Lung (tissue), 12 donors: Measurements from ENCODE around the gene LLCFC1. TPM values are rescaled to one million over a fixed set of nuclear protein-coding genes. Genes with fewer than 3 reads are reported as not detected.

ENCODE experiments used
- ATAC-seq: fragments of 200-7000 bp; cut with Tn5 transposase; one replicate; pipeline ENCODE4 v1.9.1; 2020; ENCODE audit warnings: moderate number of reproducible peaks; ENCODE audit not compliant: insufficient read depth, low FRiP score
- DNase-seq, 3 donors: peaks; one replicate each; pipeline ENCODE4 v3.0.0-alpha.2; 2013 to 2017
- H3K27ac ChIP-seq, 2 donors: one replicate each; pipeline ENCODE4 v1.5.1; 2013; ENCODE audit warnings: mild to moderate bottlenecking in 2 of 2, moderate library complexity in 2 of 2, control low read depth in 1 of 2, inconsistent platforms in 1 of 2, low read depth in 1 of 2, low read length in 1 of 2
- H3K27me3 ChIP-seq, 3 donors: one replicate each; pipeline ENCODE4 v1.5.1; 2013; ENCODE audit warnings: low read length in 2 of 3; ENCODE audit not compliant: control insufficient read depth in 3 of 3, insufficient read depth in 3 of 3
- H3K36me3 ChIP-seq, 4 donors: one replicate each; pipeline ENCODE4 v1.5.1; 2013; ENCODE audit warnings: low read length in 4 of 4, mild to moderate bottlenecking in 1 of 4, moderate library complexity in 1 of 4; ENCODE audit not compliant: control insufficient read depth in 4 of 4, insufficient read depth in 4 of 4
- H3K4me1 ChIP-seq, 5 donors: one replicate each; pipeline ENCODE4 v1.5.1; 2013; ENCODE audit warnings: low read length in 5 of 5, mild to moderate bottlenecking in 2 of 5, moderate library complexity in 1 of 5; ENCODE audit not compliant: control insufficient read depth in 5 of 5, insufficient read depth in 5 of 5
- H3K4me3 ChIP-seq: one replicate; pipeline ENCODE4 v1.5.1; 2013; ENCODE audit warnings: mild to moderate bottlenecking, control low read depth, moderate library complexity
- H3K9ac ChIP-seq, 2 donors: one replicate each; pipeline ENCODE4 v1.5.1; 2013; ENCODE audit warnings: low read length in 2 of 2, control low read depth in 1 of 2; ENCODE audit not compliant: insufficient read depth in 1 of 2
- H3K9me3 ChIP-seq, 4 donors: one replicate each; pipeline ENCODE4 v1.5.1; 2013; ENCODE audit warnings: low read length in 3 of 4, mild to moderate bottlenecking in 1 of 4, moderate library complexity in 1 of 4; ENCODE audit not compliant: control insufficient read depth in 4 of 4, insufficient read depth in 3 of 4
- WGBS, 2 donors: extraction: QIAGEN DNeasy Blood & Tissue Kit; methylation state at CpG; one replicate each; pipeline ENCODE4 v1.1.7; 2013; 5-methylcytosine and 5-hydroxymethylcytosine counted together
- polyA plus RNA-seq, 2 donors: library from polyadenylated mRNA; stranded (reverse); fragments of 200-250 nt; gene quantifications; one replicate each; pipeline ENCODE4 v1.2.1, GENCODE V29; 2013
- total RNA-seq, 2 donors: library from RNA; depleted of rRNA in 1 of 2; stranded (reverse); fragments of >200 nt in 1 of 2; gene quantifications; one replicate each; pipeline ENCODE4 v1.2.1, GENCODE V29; 2014 to 2021
- TF ChIP-seq, protein P1 (sequence below): IDR thresholded peaks from 2 replicates; pipeline ENCODE4 v1.5.1; 2012; ENCODE audit warnings: mild to moderate bottlenecking; ENCODE audit errors: control extremely low read depth, extremely low read depth
- donor health status: control.
- donor health status: control.
- donor health status: Bipolar disorder and iron deficiency.
- donor health status: healthy.
- donor health status: DM: yes; HTN: yes; CAD: no.

LLCFC1 gene
- total and polyA plus RNA-seq, 4 donors: 0.22 to 0.70 TPM; not detected in 2

DNA sequence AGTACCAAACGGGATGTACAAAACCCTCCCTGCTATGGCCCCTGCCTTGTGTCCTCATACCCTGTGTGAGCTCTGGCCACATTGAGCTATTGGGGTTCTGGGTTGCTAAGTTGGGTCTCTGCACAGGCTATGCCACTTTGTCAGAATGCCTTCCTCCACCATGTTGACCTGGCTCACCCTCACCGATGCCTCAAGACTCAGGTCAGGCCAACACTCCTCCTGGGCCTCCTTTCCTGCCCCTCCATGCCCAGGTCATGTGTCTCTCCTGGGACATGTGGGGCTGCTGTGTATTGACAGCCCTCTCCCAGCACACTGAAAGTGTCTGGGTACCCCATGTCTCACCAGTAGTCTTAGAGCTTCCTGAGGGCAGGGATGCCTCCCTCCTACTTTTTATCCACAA is 20.4 kb upstream of the LLCFC1 start:
- no peak for ATAC-seq
- Histone ChIP-seq H3K4me1 (no peaks in the 10 kb centered on the region), H3K4me3 (no peak overlapping the region), H3K27me3 (no peaks in the 10 kb centered on the region), H3K9ac (no peak overlapping the region), H3K9me3 (no peaks in the 10 kb centered on the region), H3K27ac (no peak overlapping the region), H3K36me3 (no peaks in the 10 kb centered on the region)
- DNase-seq: no peak
- TF ChIP-seq, protein P1, sequence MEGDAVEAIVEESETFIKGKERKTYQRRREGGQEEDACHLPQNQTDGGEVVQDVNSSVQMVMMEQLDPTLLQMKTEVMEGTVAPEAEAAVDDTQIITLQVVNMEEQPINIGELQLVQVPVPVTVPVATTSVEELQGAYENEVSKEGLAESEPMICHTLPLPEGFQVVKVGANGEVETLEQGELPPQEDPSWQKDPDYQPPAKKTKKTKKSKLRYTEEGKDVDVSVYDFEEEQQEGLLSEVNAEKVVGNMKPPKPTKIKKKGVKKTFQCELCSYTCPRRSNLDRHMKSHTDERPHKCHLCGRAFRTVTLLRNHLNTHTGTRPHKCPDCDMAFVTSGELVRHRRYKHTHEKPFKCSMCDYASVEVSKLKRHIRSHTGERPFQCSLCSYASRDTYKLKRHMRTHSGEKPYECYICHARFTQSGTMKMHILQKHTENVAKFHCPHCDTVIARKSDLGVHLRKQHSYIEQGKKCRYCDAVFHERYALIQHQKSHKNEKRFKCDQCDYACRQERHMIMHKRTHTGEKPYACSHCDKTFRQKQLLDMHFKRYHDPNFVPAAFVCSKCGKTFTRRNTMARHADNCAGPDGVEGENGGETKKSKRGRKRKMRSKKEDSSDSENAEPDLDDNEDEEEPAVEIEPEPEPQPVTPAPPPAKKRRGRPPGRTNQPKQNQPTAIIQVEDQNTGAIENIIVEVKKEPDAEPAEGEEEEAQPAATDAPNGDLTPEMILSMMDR: no peak
- 86 to 90% methylated on average over 2 of the region's 2 CpGs for WGBS, 2 donors

DNA sequence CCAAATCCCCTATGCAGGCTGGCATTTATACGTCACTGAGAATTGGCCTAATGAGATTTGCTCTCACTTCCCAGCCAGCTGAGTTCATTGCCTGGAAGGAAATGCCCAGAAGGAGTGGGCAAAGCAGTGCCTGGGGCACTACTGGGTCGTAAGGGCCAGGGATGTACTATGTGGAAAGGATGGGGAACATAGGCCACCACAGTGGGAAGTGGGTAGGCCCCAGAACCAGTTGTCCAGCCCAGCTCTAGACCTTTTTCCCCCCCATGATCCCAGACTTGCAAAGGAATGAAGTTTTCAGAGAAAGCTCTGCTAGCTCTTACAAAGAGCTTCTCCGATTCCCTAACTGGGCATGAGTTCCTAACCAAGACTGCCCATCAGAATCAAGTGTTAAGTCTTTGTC is 19.6 kb upstream of the LLCFC1 start:
- TF ChIP-seq, protein P1: no peak
- no peak overlapping the region for H3K27ac ChIP-seq
- DNase-seq: no peak
- H3K27me3 ChIP-seq: no peaks in the 10 kb centered on the region
- H3K4me3 ChIP-seq: no peak overlapping the region
- H3K9ac ChIP-seq: no peak overlapping the region
- ATAC-seq: no peak
- no peaks in the 10 kb centered on the region for H3K9me3 ChIP-seq
- H3K4me1 ChIP-seq: no peaks in the 10 kb centered on the region
- H3K36me3 ChIP-seq: no peaks in the 10 kb centered on the region
- WGBS, 2 donors: 89 to 90% methylated on average over 3 of the region's 3 CpGs

DNA sequence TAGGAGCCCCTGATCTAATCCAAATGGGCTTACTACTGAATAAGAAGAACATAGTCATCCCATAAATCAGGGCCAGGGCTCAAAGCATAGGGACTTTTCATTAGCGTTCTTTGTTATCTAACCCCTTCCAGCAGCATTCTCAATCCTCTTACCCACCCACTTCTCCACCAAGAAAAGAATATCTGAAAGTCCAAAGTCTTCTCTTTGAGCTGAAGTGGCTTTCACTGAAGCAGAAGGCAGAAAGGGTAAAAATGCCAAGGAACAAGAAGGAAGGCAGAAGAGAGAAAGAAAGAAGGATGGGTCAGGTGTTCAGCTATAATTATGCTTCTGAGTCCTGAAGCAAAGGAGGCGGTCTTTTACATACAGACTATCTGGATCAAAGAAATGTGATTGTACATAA is 15.9 kb upstream of the LLCFC1 start:
- 48 to 67% methylated on average over 2 of the region's 2 CpGs for WGBS, 2 donors
- H3K27me3 ChIP-seq: no peaks in the 10 kb centered on the region
- TF ChIP-seq, protein P1: no peak
- DNase-seq (no peak), ATAC-seq (no peak)
- no peak overlapping the region for H3K4me3 ChIP-seq
- H3K27ac ChIP-seq: no peak overlapping the region
- H3K9me3 ChIP-seq: peaks cover 0 to 5% (median under 1%) of the 10 kb centered on the region in 4 donors
- no peaks in the 10 kb centered on the region for H3K4me1 ChIP-seq
- no peaks in the 10 kb centered on the region for H3K36me3 ChIP-seq
- H3K9ac ChIP-seq: no peak overlapping the region

DNA sequence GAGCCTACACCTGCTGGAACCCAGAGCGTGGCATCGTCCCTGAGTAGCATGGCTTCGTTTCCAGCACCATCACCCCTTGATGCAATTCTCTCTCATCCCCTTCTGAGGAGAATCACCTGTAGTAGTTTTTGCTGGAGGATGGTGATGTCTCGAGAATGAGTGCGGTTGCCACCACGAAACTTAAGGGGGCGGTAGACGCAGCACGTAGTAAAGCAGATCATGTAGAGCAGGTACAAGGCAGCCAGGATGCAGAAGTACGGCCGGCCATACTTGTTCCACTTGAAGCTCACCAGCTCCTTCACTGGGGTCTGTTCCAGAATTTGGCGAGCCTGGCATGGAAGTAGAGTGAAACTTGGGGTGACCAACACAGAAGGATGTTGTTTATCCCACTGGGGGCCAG is 13.9 kb upstream of the LLCFC1 start:
- H3K27me3 ChIP-seq: no peaks in the 10 kb centered on the region
- H3K36me3 ChIP-seq: no peaks in the 10 kb centered on the region
- TF ChIP-seq, protein P1: no peak
- no peak overlapping the region for H3K4me3 ChIP-seq
- WGBS, 2 donors: 81 to 84% methylated on average over 12 of the region's 12 CpGs
- no peak overlapping the region for H3K9ac ChIP-seq
- peaks cover 0 to 5% (median 1%) of the 10 kb centered on the region in 4 donors for H3K9me3 ChIP-seq
- H3K27ac ChIP-seq: no peak overlapping the region
- DNase-seq: no peak
- no peak for ATAC-seq
- no peaks in the 10 kb centered on the region for H3K4me1 ChIP-seq
